H1 (cell line): ENCODE measurements around the gene HEPACAM. TPM values are rescaled to one million over a fixed set of nuclear protein-coding genes. Genes with fewer than 3 reads are reported as not detected.

Source experiments
- CTCF ChIA-PET: fragments of 300-600 bp; sonication (Branson Sonifier 250); formaldehyde crosslinking; loops from one replicate; lab custom pipeline; 2021; ENCODE audit not compliant: partially characterized antibody; lab: Charles Lee
- POLR2A ChIA-PET: fragments of 300-600 bp; sonication (Branson Sonifier 250); formaldehyde crosslinking; loops from one replicate; lab custom pipeline; 2021; ENCODE audit warnings: inconsistent platforms; ENCODE audit not compliant: partially characterized antibody; lab: Charles Lee
- DNase-seq, 2 experiments: peaks; one replicate each; pipeline versions ENCODE4 v3.0.0 to v3.0.0-alpha.2; 2010 to 2022; ENCODE audit warnings: low spot score in 2 of 2, low read depth in 1 of 2, mixed read lengths in 1 of 2
- FAIRE-seq: peaks from 2 replicates; lab custom pipeline; 2011; peaks lifted over from hg19 to GRCh38; lab: Jason Lieb, UNC
- H2AFZ ChIP-seq: 2 replicates; pipeline ENCODE4 v1.8.1; 2012; ENCODE audit warnings: low read length, inconsistent platforms
- H2AK5ac ChIP-seq: 2 replicates; pipeline ENCODE4 v1.6.1; 2013; ENCODE audit warnings: low read depth, low read length
- H2BK120ac ChIP-seq: replicated peaks from 2 replicates; pipeline ENCODE3; 2013; ENCODE audit warnings: low read depth, low read length, inconsistent platforms
- H2BK12ac ChIP-seq: 2 replicates; pipeline ENCODE4 v1.6.1; 2013; ENCODE audit warnings: low read depth, low read length
- H2BK15ac ChIP-seq: 2 replicates; pipeline ENCODE4 v1.6.1; 2013; ENCODE audit warnings: low read length
- H2BK20ac ChIP-seq: 2 replicates; pipeline ENCODE4 v1.6.1; 2013; ENCODE audit warnings: low read length
- H2BK5ac ChIP-seq: 2 replicates; pipeline ENCODE4 v1.6.1; 2013; ENCODE audit warnings: low read depth, low read length
- H3K14ac ChIP-seq: 2 replicates; pipeline ENCODE4 v1.6.1; 2013; ENCODE audit warnings: inconsistent platforms; ENCODE audit not compliant: insufficient read length
- H3K18ac ChIP-seq: 2 replicates; pipeline ENCODE4 v1.6.1; 2013; ENCODE audit warnings: low read length; ENCODE audit errors: extremely low read depth
- H3K23ac ChIP-seq: 2 replicates; pipeline ENCODE4 v1.6.1; 2013; ENCODE audit warnings: inconsistent platforms; ENCODE audit not compliant: insufficient read length
- H3K23me2 ChIP-seq: 2 replicates; pipeline ENCODE4 v1.6.1; 2013; ENCODE audit warnings: low read depth, low read length
- H3K27ac ChIP-seq: 2 replicates; pipeline ENCODE4 v1.6.1; 2011; ENCODE audit warnings: low read depth, low read length, inconsistent platforms
- H3K27me3 ChIP-seq, 4 experiments: replicated peaks in 1 of 4; 1 replicate in 1 of 4; 2 replicates in 3 of 4; pipeline versions ENCODE4 v1.6.1 to v1.8.1; 2011 to 2013; ENCODE audit warnings: low read length in 3 of 4, mild to moderate bottlenecking in 3 of 4, inconsistent platforms in 2 of 4, mixed read lengths in 2 of 4, moderate library complexity in 1 of 4; ENCODE audit not compliant: control insufficient read depth in 3 of 4, insufficient read depth in 3 of 4; ENCODE audit errors: extremely low read depth in 1 of 4
- H3K36me3 ChIP-seq, 4 experiments: 2 replicates each; pipeline versions ENCODE4 v1.6.1 to v1.8.1; 2011 to 2013; ENCODE audit warnings: mild to moderate bottlenecking in 4 of 4, low read length in 3 of 4, moderate library complexity in 2 of 4, control low read depth in 1 of 4, inconsistent platforms in 1 of 4; ENCODE audit not compliant: insufficient read depth in 4 of 4, control insufficient read depth in 2 of 4
- H3K4ac ChIP-seq: replicated peaks from 2 replicates; pipeline ENCODE3; 2013; ENCODE audit warnings: low read length, low read depth, mixed read lengths, inconsistent platforms; ENCODE audit not compliant: insufficient read length
- H3K4me1 ChIP-seq, 4 experiments: replicated peaks in 1 of 4; 1 replicate in 1 of 4; 2 replicates in 3 of 4; pipeline versions ENCODE4 v1.6.1 to v1.8.1; 2011 to 2013; ENCODE audit warnings: low read length in 3 of 4, inconsistent platforms in 2 of 4, mixed read lengths in 1 of 4; ENCODE audit not compliant: insufficient read depth in 4 of 4, control insufficient read depth in 3 of 4
- H3K4me2 ChIP-seq, 2 experiments: 2 replicates each; pipeline versions ENCODE4 v1.6.1 to v1.8.1; 2011 to 2013; ENCODE audit warnings: low read depth in 2 of 2, low read length in 2 of 2, control low read depth in 1 of 2, inconsistent platforms in 1 of 2, mild to moderate bottlenecking in 1 of 2; ENCODE audit not compliant: insufficient read depth in 1 of 2
- H3K4me3 ChIP-seq, 4 experiments: fragments of 200-600, 300-600 bp in 1 of 4; sonication (generic), shearing (Covaris generic), sonication (Bioruptor Twin) in 1 of 4; 2 replicates each; pipeline versions ENCODE4 v1.5.1 to v1.8.1; 2011 to 2016; ENCODE audit warnings: low read length in 4 of 4, low read depth in 3 of 4, control low read depth in 2 of 4, inconsistent platforms in 2 of 4, mild to moderate bottlenecking in 2 of 4, mixed read lengths in 1 of 4, moderate library complexity in 1 of 4; ENCODE audit not compliant: insufficient read depth in 2 of 4; ENCODE audit errors: extremely low read depth in 1 of 4
- H3K56ac ChIP-seq: replicated peaks from 2 replicates; pipeline ENCODE3; 2013; ENCODE audit warnings: low read depth, mild to moderate bottlenecking, mixed read lengths, low read length, inconsistent platforms; ENCODE audit not compliant: insufficient read length
- H3K79me1 ChIP-seq: 2 replicates; pipeline ENCODE4 v1.6.1; 2013; ENCODE audit warnings: low read depth, low read length, control low read depth
- H3K79me2 ChIP-seq, 2 experiments: 2 replicates each; pipeline versions ENCODE4 v1.6.1 to v1.8.1; 2012 to 2013; ENCODE audit warnings: low read length in 2 of 2, mild to moderate bottlenecking in 2 of 2, inconsistent platforms in 1 of 2; ENCODE audit not compliant: insufficient read depth in 2 of 2, control insufficient read depth in 1 of 2
- H3K9ac ChIP-seq, 4 experiments: replicated peaks in 1 of 4; 1 replicate in 1 of 4; 2 replicates in 3 of 4; pipeline versions ENCODE4 v1.6.1 to v1.8.1; 2011 to 2013; ENCODE audit warnings: low read depth in 3 of 4, low read length in 3 of 4, control low read depth in 2 of 4, mild to moderate bottlenecking in 2 of 4, moderate library complexity in 2 of 4, inconsistent platforms in 1 of 4; ENCODE audit errors: extremely low read depth in 1 of 4
- H3K9me3 ChIP-seq, 2 experiments: 2 replicates each; pipeline versions ENCODE4 v1.6.1 to v1.8.1; 2012 to 2013; ENCODE audit warnings: mild to moderate bottlenecking in 2 of 2, moderate library complexity in 2 of 2, control low read depth in 1 of 2, inconsistent platforms in 1 of 2, low read depth in 1 of 2, low read length in 1 of 2, mixed read lengths in 1 of 2; ENCODE audit not compliant: insufficient read depth in 2 of 2
- H4K20me1 ChIP-seq, 2 experiments: replicated peaks in 1 of 2; 2 replicates each; pipeline versions ENCODE3 to v1.8.1; 2011 to 2013; ENCODE audit warnings: inconsistent platforms in 2 of 2, low read length in 2 of 2, mild to moderate bottlenecking in 1 of 2; ENCODE audit not compliant: insufficient read depth in 2 of 2, control insufficient read depth in 1 of 2
- H4K5ac ChIP-seq: 2 replicates; pipeline ENCODE4 v1.6.1; 2013; ENCODE audit warnings: low read length, low read depth, mixed read lengths, inconsistent platforms; ENCODE audit not compliant: insufficient read length
- H4K8ac ChIP-seq: 2 replicates; pipeline ENCODE4 v1.8.0; 2013; ENCODE audit warnings: mild to moderate bottlenecking, moderate library complexity, low read length, inconsistent platforms; ENCODE audit not compliant: insufficient read depth; ENCODE audit errors: extremely low read depth
- H4K91ac ChIP-seq: replicated peaks from 2 replicates; pipeline ENCODE3; 2013; ENCODE audit warnings: low read length, mixed read lengths, inconsistent platforms; ENCODE audit not compliant: insufficient read length
- BACH1 ChIP-seq: IDR thresholded peaks from 2 replicates; pipeline ENCODE4 v1.6.1; 2012; ENCODE audit warnings: low read length, improper control_type of control experiment
- CTBP2 ChIP-seq: IDR thresholded peaks from 2 replicates; pipeline ENCODE4 v1.7.0; 2011; ENCODE audit warnings: borderline replicate concordance, mild to moderate bottlenecking, moderate library complexity, mixed read lengths, low read length; ENCODE audit not compliant: insufficient read depth, insufficient read length
- JUN ChIP-seq: IDR thresholded peaks from 2 replicates; pipeline ENCODE4 v1.6.1; 2011; ENCODE audit warnings: low read depth, mild to moderate bottlenecking, improper control_type of control experiment, low read length
- JUND ChIP-seq: IDR thresholded peaks from 2 replicates; pipeline ENCODE4 v1.6.1; 2011; ENCODE audit warnings: mild to moderate bottlenecking, improper control_type of control experiment, low read length
- SIRT6 ChIP-seq: IDR thresholded peaks from one replicate; pipeline ENCODE4 v1.7.1; 2012; ENCODE audit warnings: low read length, inconsistent platforms
- WGBS, 2 experiments: shearing (Covaris generic) in 1 of 2; methylation state at CpG; one replicate each; pipeline versions ENCODE4 v1.1.6 to v1.1.7; 2013 to 2015; ENCODE audit warnings: low lambda C conversion rate in 2 of 2, mixed read lengths in 2 of 2, inconsistent platforms in 1 of 2, low coverage in 1 of 2, missing lambda C conversion rate in 1 of 2; ENCODE audit not compliant: insufficient replicate concordance in 2 of 2, insufficient coverage in 1 of 2, insufficient read length in 1 of 2; ENCODE audit errors: extremely low coverage in 1 of 2, missing lambda C conversion rate in 1 of 2; 5-methylcytosine and 5-hydroxymethylcytosine counted together
- polyA plus RNA-seq, 7 experiments: library from polyadenylated mRNA; depleted of rRNA in 3 of 7; stranded (reverse) in 5 of 7; unstranded in 2 of 7; fragments of >200 nt in 5 of 7; fragments of 200-250 nt in 2 of 7; gene quantifications; 1 replicate in 5 of 7; 2 replicates in 1 of 7; 4 replicates in 1 of 7; pipeline versions ENCODE4 v1.2.1 to v1.2.3, GENCODE V29; 2011 to 2013; ENCODE audit warnings: missing spikeins in 2 of 7, mixed read lengths in 2 of 7
- total RNA-seq: library from RNA; stranded (reverse); fragmentation: NEBNext Ultra II Directional; extraction: Animal tissue kit (Norgen Biotek cat#: 25700); gene quantifications from 2 replicates; pipeline ENCODE4 v1.2.1, GENCODE V29; 2021

Gene HEPACAM
- total and polyA plus RNA-seq, 2 of the 8 experiments (the other 6 are each of a cell fraction or from before 2014, with no cell fraction given), result not detected

DNA sequence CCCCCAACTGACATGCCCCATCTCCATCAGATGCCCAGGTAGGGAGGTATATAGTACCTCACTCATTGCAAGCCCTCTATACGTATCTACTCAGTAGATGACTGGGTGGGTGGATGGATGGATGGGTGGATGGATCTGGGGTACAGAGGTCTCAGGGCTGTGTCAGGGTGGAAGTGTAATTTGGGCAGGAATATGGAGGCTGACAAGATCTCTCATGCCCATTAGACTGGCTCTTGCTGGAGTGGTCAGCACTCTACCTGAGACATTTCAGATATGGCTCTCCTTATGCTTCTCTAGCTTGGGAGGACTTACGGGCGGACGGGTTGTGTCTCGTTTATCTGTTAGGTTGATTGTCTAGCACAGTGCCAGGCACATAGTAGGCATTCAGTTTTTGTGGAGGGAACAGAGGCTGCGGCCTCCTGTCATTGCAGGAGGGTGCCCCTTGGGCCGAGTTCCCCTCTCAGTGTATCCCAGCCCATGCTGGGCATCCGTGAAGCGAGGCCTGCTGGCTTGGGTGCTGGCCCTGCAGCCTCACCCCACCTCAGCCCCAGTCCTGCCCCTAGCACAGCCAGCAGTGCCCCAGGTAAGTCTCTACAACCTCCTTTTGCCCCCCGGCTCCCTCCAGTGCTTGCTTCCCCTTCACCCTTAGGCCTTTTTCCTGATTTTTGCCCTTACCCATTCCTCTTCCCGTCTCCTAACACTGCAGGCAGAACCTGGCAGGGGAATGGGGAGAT lies 56.9 kb downstream of the HEPACAM start:
- POLR2A ChIA-PET, result interaction anchor here (1.4 to 1.8 kb wide), 4 partner anchors 8 to 41 kb away, joined by 3 to 7 read pairs (median 4); partner anchors contain the start of genes ROBO3 and ROBO4
- 90% methylated on average over 11 of the region's 11 CpGs; no CpG with 5 or more reads in 1 of the 2 experiments for WGBS, 2 experiments
- Histone ChIP-seq H3K56ac (no peak overlapping the region), H2BK12ac (no peak overlapping the region), H3K79me1 (no peaks in the 10 kb centered on the region), H2BK120ac (no peak overlapping the region), H3K4me3 (no peak overlapping the region), H3K9ac (no peak overlapping the region), H3K4me2 (no peak overlapping the region), H4K8ac (no peak overlapping the region), H2BK15ac (no peak overlapping the region), H3K14ac (no peak overlapping the region), H4K20me1 (no peaks in the 10 kb centered on the region), H2BK20ac (no peak overlapping the region), H3K27ac (no peak overlapping the region), H3K4me1 (peaks cover 0 to 14% (median 8%) of the 10 kb centered on the region in 4 experiments; a peak in 5 of 7 replicates), H2BK5ac (no peak overlapping the region), H3K79me2 (no peaks in the 10 kb centered on the region), H2AK5ac (no peak overlapping the region), H3K23ac (no peak overlapping the region), H3K27me3 (peaks cover 0 to 21% (median 18%) of the 10 kb centered on the region in 4 experiments; a peak in 6 of 7 replicates), H4K91ac (no peak overlapping the region), H3K36me3 (no peaks in the 10 kb centered on the region), H2AFZ (no peak overlapping the region), H4K5ac (no peak overlapping the region), H3K23me2 (peaks cover 8% of the 10 kb centered on the region; the same call in 1 of the 2 replicates)
- FAIRE-seq, result no peak
- CTCF ChIA-PET, result interaction anchor here (0.9 to 2.0 kb wide), 10 partner anchors 8 to 116 kb away, joined by 3 to 10 read pairs (median 4); partner anchors contain the start of gene HEPACAM
- DNase-seq, result no peak
- TF ChIP-seq CTBP2, result no peak
- TF ChIP-seq BACH1, result no peak
- no peak for TF ChIP-seq JUN
- TF ChIP-seq JUND, result no peak
- no peak for TF ChIP-seq SIRT6
- TF ChIP-seq, all 59 proteins: peak for 0
- Histone ChIP-seq H3K9me3 (no peaks in the 10 kb centered on the region), H3K4ac (no peak overlapping the region), H3K18ac (no peak overlapping the region)
